Sciatic nerve (tissue), 2 donors: ENCODE data around the gene GFPT1. TPM values are rescaled to one million over a fixed set of nuclear protein-coding genes. Genes with fewer than 3 reads are reported as not detected.
"Not testable (repeated sequence)": the region's sequence is repeated elsewhere in the genome, so short reads cannot be mapped to it uniquely, and the experiment has no call there.

Source experiments
- ATAC-seq: fragments of 200-7000 bp; cut with Tn5 transposase; one replicate; pipeline ENCODE4 v1.9.1; 2020; ENCODE audit warnings: mild to moderate bottlenecking, moderate library complexity
- DNase-seq: peaks from one replicate; pipeline ENCODE4 v3.0.0-alpha.2; 2020; ENCODE audit warnings: low spot score
- intact Hi-C: fragments of 100-400 bp; cut with DNase I; formaldehyde crosslinking; loops from one replicate; pipeline ENCODE4 v1.14.2; 2022
- total RNA-seq: library from RNA; stranded (reverse); fragmentation: NEBNext Ultra II Directional; extraction: Animal tissue kit (Norgen Biotek cat#: 25700); gene quantifications from one replicate; pipeline ENCODE4 v1.2.1, GENCODE V29; 2021
- donor health status: DM: no; HTN: no; CAD: no.
- donor health status: DM: no; HTN: no; CAD: no.

The GFPT1 gene
- 45.0 TPM for total RNA-seq

DNA sequence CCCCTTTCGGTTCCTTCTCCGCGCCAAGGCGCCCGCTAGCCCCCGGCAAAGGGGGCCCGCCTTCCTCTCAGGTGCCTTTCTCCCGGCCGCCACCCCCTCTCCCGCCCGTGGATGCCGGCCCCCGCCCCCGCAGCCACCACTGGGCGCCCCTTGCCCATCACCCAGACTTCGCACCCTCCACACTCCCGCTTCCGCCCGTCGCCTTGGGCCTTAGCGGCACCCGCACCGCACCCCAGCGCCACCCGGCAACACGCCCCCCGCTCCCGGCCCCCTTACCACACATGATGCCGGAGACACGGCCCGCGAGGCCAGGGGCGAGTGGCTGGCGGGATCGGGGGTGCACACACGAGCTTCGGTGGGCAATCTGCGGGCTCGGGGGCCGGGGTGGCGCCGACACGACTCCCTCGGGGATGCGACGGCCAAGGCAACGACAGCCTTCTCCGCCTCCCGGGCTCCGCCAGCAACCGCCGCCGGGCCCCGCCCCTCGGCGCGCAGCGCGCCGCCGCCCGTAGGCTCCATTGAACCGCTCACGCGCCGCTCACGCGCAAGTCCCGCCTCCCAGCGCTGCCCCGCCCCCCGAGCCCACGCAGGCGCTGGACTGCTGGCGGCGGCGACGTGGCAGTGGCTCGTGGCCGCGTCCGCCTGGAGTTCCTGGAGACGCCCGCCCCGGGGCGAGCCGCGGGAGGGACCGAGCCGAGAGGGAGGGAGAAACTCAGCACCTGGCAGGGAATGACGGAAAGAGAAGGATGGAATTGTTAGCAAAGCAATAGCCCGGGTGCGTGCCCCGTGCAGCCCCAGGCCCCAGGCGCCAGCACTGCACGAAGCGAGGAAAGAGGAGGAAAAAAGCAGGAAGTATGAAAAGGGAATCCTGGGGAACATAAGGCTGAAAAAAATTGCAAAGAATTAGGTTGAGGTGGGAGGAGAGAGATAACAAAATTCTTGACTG, at the start of gene GFPT1:
Gene GFPT1 (minus strand): TSS at position 439 of the 946 bp plus-strand sequence. CDS start 156 bp downstream, at position 283.
- DNase-seq (peak; percentile 97), ATAC-seq (peak; percentile 97)
- intact Hi-C loops, result no loop called here

DNA sequence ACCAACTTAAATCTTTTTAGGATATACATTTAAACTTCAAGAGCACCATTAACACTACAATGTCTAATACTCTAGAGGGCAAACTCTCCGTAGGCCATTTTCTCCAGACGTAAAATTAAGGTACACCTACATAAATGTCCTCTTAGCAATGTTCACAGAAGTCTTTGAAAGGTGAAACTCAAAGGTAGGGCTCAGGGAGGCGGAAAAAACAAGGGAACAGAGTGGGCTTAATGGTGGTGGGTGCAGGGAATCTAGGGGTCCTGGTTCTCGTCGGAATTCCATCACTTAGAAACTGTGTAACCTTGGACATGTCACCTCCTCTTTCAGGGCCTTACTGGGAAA, 49.5 kb upstream of the GFPT1 start:
- intact Hi-C loops, result no loop called here
- no peak for DNase-seq
- no peak for ATAC-seq

DNA sequence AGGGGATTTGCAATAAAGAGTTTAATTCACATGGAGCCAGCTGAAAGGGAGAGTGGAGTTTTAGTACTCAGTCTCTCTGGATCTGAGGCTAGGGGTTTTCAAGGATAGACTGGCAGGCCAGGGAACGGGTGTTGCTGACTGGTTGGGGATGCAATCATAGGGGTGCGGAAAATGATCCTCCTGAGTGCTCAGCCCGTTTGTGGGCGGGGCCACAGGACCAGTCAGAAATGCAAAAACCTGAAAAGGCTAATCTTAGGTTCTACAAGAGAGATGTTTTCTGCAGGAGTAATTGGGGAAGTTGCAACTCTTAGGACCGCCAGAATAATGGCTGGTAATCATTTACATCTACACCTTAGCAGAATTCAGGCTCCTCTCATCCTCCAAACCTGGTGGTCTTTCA, 47.7 kb upstream of the GFPT1 start:
- DNase-seq, result no peak
- no peak for ATAC-seq
- intact Hi-C loops, result no loop called here

DNA sequence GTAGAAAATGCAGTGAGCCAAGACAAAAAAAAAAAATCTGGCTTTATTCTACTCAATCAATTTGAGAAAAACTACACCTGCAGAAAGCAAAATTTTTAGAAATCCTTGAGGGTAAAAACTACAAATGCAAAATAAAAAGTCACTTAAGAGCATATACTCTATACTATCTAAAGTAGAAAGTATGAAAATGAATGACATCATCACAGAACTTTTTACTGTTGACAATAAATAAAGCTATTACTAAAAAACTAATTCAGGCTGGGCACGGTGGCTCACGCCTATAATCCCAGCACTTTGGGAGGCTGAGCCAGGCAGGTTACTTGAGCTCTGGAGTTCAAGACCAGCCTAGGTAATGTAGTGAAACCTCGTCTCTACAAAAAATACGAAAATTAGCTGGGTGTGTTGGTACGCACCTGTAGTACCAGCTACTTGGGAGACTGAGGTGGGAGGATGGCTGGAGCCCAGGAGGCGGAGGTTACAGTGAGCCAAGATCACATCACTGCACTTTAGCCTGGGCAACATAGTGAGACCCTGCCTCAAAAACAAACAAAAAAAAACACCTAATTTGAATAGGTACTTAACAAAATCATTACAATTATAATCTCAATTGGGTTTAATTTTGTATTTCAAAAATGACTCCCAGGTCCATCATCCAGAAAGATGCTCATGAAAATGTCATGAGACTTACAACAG, 42.6 kb upstream of the GFPT1 start:
- ATAC-seq, result no peak
- intact Hi-C loops, result no loop called here
- DNase-seq, result no peak

DNA sequence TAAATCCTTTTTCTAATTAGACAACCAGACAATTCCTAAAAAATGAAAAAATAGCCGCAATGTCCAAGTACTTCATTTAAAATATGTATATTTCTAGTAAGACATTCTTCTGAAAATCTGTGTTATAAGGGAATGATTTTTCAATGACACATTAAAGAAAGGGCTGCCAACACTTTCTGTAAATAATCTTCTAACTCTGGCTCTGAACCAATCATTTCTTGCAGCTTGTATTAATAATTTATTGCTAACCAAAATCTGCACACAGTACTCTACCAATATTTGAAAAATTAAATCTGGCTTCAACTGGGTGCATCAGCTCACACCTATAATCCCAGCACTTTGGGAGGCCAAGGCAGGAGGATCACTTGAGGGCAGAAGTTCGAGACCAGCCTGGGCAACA, 42.0 kb upstream of the GFPT1 start:
- no peak for DNase-seq
- ATAC-seq, result no peak
- intact Hi-C loops, result no loop called here

- intact Hi-C loops, result no loop called here
- ATAC-seq, result no peak
- no peak for DNase-seq
Measured at GRCh38 chr2:69424419-69424818, 37.4 kb upstream of the GFPT1 start.

DNA sequence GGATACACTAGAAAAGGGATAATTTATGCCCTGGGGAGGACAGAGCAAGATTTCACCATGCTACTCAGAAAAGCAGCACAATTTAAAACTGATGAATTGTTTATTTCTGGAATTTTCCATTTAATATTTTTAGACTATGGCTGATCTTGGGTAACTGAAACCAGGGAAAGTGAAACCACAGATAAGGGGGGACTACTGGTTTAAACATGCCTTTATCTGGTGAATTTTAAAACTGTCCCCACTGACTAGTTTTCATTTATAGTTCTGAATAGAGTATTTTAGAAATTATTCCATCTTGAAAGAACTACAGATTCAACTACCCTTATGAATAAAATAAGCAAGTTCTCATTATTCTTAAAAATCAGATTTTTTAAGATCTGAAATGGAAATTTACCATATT, 35.2 kb upstream of the GFPT1 start:
- intact Hi-C loops, result no loop called here
- DNase-seq (no peak), ATAC-seq (no peak)

DNA sequence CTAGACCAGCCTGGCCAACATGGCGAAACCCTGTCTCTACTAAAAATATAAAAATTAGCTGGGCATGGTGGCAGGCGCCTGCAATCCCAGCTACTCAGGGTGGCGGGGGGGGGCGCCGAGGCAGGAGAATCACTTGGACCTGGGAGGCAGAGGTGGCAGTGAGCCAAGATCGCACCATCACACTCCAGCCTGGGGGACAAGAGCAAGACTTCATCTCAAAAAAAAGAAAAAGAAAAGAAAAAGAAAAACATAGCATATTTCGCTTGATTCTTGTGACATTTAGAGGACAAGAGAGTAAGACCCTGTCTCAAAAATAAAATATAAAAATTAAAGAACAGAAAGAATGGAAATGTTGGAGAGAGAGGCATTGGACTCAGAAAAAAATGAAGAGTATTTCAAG, 32.1 kb upstream of the GFPT1 start:
- ATAC-seq, intact Hi-C loops, DNase-seq: not testable (repeated sequence)

DNA sequence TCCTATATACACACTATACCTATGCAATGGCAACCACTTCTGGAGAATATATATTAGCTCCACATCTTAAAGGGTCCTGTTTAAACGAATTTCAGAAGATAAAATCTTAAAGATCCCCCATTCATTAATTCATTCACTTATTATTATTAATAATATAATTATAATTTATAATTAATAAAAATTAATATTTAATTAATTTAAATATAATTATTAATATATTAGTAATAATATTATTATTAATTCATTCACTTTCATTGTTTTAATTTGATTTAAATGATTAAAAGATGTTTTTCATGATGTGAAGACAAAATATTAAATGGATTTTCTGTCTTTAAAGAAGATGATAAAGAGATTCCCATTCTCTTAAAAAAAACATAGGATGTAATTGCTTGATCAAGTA, 29.1 kb upstream of the GFPT1 start:
- ATAC-seq, result no peak
- intact Hi-C loops, result no loop called here
- no peak for DNase-seq

- ATAC-seq (no peak), DNase-seq (no peak)
- intact Hi-C loops, result no loop called here
Measured at GRCh38 chr2:69411120-69411519, 24.1 kb upstream of the GFPT1 start.

- ATAC-seq, result no peak
- intact Hi-C loops, result no loop called here
- DNase-seq, result no peak
Measured at GRCh38 chr2:69405306-69405705, 18.3 kb upstream of the GFPT1 start.

DNA sequence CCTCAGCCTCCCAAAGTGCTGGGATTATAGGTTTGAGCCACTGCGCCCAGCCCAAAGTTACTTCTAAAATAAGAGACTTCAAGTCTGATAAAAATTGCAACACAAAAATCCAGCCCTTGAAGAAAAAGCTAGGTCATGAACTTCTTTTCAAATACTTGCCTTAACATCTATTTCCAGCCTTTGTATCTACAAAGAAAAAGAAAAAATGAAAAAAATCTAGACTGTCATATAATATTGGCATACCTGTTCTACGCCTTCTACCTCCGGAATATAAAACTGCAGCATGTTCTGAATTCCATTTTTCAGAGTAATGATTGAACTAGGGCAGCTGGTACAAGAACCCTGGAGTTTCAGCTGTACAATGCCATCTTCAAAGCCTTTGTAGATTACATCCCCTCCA, 13.1 kb upstream of the GFPT1 start:
- intact Hi-C loops, result no loop called here
- DNase-seq (no peak), ATAC-seq (no peak)

GRCh38 chr2:69397234-69397633, 10.2 kb upstream of the GFPT1 start:
- intact Hi-C loops, result no loop called here
- no peak for DNase-seq
- no peak for ATAC-seq

DNA sequence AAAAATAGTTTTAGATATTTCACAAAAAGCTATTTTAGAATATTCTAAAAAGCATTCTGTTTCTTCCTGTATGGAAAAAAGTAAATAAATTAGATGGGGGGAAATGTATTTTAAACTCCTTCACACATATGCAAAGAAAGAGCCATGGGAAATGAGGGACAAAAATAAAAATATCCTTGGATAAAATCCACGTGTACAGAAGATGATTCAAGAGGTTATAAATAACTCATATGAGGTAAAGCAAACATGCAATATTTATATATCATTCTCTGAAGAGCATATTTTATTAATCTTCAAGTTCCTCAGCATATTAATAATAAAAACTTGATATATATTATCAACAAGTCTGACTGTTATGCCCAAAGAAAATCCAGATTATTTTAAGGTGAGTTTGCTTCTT, 8.8 kb upstream of the GFPT1 start:
- no peak for DNase-seq
- intact Hi-C loops, result no loop called here
- no peak for ATAC-seq

DNA sequence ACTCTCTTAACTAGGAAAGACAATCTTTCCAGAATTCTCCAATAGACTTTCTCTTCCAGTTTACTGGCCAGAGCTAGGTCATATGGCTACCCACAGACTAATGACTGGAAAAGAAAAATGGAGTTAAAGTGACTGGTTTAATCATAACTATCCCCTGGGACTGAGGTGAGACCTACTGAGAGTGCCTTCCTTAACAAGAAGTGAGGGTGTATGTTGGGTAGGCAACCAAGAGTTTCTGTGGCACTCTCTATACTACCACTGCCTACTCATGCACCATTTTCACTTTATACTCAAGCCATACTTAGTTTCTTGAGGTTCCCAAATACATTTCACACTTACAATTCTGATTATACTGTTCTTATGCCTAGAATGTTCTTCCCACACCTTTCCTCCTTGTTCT, 6.9 kb upstream of the GFPT1 start:
- intact Hi-C loops, result no loop called here
- ATAC-seq, result no peak
- no peak for DNase-seq

- intact Hi-C loops, result no loop called here
- ATAC-seq (no peak), DNase-seq (no peak)
Measured at GRCh38 chr2:69390471-69390870, 3.4 kb upstream of the GFPT1 start.

GRCh38 chr2:69390001-69390400, 3.0 kb upstream of the GFPT1 start:
- intact Hi-C loops, result no loop called here

DNA sequence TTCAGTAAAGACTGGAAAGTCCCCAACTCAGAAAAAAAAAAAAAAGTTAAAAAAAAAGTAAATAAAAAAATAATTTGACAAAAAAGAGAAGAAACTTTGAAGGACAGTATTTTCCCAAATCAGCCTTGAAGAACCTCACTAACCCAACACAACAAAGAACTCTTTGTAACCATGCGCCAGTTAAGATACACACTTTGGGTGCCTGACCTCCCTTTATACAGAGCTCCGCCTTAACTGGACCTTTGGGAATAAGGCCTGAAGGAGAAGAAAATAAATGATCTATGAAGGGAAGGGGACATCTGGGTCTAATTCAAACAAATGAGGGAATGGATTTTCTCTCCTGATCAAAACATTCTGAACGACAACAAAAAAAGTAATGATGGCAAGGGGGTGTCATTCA, 2.2 kb upstream of the GFPT1 start:
- intact Hi-C loops, result no loop called here
- DNase-seq, result no peak
- peak; percentile 59 for ATAC-seq

More at GRCh38 chr2:69390001-69390400, 3.0 kb upstream of the GFPT1 start:
- ATAC-seq (peak; percentile 24), DNase-seq (no peak)

DNA sequence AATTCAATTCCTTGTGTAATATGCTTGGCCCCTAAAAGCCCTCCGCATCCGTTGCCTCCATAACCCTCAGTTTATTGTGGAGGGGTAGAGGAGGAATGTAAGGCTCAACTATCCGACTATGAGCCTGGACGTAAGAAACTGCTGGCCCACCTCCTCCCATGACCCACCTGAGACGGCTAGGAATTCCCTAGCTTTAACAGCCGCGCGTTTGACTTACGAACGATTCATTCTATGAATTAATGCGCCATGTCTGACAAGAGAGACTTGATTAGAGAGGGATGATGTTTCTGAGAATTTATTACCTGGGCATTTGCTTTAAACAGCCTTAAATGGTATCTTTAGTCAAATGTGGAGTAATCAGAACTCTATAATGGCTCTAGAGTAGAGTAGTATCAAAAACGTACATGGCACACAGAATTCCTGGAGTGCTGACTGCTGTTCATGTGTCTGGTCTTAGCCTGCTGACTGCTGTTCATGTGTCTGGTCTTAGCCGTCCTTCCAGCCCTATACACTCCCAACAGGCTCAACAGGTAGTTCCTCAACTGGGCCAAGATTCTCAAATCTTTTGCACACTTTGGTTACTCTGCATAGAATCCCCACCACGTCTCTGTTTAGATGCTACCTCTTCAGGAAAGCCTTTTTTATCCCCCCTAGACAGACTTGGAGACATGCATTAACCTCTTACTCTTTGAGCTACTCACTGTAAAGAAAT, 899 bp upstream of the GFPT1 start:
- peak; percentile 3 for ATAC-seq
- no peak for DNase-seq
- intact Hi-C loops, result no loop called here

DNA sequence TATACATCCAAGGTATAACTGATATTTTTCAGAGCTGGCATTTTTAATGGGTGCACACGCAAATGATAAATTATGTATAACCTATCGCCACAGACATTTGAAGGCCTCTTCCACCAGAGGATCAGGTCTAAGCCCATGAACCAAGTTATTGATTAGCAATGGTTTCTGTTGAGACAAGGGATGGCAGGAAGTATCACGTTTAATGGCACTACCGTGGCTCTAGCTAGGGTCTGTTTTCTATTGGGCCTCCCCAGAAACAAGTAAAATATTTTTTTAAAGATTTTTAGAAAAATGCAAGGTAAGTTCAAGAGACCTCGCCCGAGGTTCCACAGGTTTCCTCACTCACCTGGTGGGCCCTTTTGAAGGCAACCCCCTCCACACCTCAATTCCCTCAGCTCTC, 667 bp downstream of the GFPT1 start:
- ATAC-seq, result no peak
- no peak for DNase-seq
- intact Hi-C loops, result no loop called here
